D341Med (cell line): ENCODE measurements around the gene CD93.

Experiments
- DNase-seq: peaks from one replicate; pipeline ENCODE4 v3.0.0; 2012; ENCODE audit warnings: low spot score

The CD93 gene

GRCh38 chr20:23034721-23035671 lies 51.1 kb downstream of the CD93 start, which contains the start of gene SSTR4:
Gene SSTR4 (plus strand): TSS chr20:23035312. CDS start chr20:23035484, 172 bp downstream.
- no peak for DNase-seq

- no peak for DNase-seq
These were observed 52.2 kb downstream of the CD93 start for GRCh38 chr20:23033918-23034317.

- DNase-seq: no peak
These were observed 53.4 kb downstream of the CD93 start for GRCh38 chr20:23032750-23033078.

GRCh38 chr20:23032056-23032749 lies 53.9 kb downstream of the CD93 start:
- no peak for DNase-seq

- no peak for DNase-seq
These were observed 54.8 kb downstream of the CD93 start for GRCh38 chr20:23031346-23031745.
